HG02852 (cell line): ENCODE results near the gene PRKAG2.
"Not testable (repeated sequence)": the region's sequence is repeated elsewhere in the genome, so short reads cannot be mapped to it uniquely, and the experiment has no call there.

ENCODE experiments used
- ATAC-seq: cut with Tn5 transposase; IDR thresholded peaks from one replicate; pipeline ENCODE4 v1.9.1; 2021; ENCODE audit warnings: mild to moderate bottlenecking, moderate library complexity; ENCODE audit not compliant: unreplicated experiment

The PRKAG2 gene

DNA sequence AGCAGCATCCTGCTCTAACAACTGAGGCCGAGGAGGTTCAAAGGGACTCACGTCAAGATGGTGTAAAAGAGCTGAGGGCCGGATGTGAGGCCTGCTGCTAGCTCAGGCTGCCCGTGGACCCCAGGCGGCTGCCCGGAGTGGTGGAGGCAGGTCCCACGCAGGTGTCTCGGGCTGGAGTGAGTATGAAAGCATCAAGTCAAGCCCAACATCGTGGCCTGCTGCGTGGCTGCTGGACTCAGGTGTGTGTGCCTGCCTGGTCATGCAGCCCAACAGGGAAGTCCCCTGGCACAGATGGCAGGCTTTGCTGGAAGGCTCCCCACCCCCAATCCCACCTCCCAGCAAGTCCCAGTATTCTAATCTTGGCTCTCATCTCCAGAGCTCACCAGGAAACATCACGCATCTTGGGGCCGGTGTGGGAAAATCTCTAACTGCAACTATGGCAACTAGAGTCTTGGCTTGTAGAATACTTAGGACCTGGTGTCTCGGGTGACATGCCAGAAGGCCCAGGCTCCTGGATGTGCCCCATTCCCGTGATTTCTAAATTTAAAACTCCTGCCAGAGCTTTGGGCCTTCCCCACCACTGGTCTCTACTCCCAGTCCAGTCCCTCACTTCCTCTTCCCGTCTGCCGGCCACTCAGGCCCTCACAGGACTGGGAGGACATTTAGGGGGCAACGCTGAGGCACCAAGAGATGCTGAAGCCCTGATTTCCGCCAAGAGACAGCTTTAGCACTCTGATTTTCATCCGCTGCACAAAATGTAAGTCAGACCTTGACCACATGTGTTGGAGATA, 85.9 kb downstream of the PRKAG2 start:
- ATAC-seq, result no peak

DNA sequence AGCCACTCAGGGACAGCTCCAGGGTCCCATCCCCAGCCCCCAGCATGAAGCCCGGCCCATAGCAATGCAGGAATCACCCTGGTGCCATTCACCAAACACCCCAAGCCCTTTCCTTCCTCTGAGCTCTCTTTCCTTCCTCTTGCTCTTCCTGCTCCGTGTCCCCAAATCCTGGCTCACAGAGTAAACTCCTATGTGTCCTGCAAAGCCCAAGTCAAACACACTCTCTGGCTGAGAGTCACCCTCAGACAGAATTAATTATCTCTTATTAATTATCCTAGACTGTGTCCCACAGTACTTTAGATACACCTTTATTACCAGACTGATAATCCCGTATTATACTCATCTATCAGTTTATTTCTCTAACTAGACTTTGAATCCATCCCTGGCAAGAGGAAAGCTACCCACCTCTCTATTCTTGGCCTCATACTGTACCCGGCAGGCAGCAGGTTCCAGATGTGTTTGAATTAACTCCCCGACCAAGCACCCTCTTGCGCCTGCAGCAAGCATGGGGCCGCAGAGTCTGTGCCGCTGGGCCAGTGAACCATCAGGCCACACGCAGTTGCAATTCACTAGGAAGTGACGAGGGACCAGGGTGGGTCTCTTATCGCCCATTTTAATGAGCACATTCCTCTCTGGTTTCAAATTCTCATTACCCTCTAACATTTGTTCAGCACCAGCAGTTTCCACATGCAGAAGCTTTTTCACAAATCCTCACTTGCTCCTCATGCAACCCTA, 86.7 kb downstream of the PRKAG2 start:
- ATAC-seq, result no peak

DNA sequence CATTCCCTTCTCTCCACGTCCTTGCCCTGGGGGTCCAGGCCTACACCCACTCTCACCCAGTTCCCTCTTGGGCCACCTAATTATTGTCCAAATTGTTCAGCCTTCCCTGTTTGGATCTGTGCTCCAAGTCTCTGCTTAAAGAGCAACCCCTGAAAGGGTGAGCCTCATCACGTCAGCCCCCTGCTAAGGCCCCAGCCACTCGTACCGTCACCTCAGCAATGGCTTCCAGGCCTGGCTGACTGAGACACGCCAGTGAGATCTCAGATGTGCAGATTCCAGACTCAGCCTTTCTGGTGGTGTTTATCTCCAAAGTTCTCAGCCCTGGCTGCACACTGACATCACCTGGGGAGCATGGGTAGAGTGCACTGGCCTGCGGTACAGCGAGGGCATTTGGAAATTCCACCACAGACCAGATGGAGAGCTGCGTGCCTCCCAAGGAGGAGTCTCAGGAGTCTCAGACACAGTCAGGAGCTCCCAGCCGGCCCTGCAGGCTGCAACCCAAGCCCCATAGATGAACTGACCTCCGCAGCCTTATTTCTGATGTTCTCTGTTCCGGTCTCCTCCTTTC, 87.5 kb downstream of the PRKAG2 start:
- no peak for ATAC-seq

GRCh38 chr7:151787348-151787747, 89.6 kb downstream of the PRKAG2 start:
- no peak for ATAC-seq

DNA sequence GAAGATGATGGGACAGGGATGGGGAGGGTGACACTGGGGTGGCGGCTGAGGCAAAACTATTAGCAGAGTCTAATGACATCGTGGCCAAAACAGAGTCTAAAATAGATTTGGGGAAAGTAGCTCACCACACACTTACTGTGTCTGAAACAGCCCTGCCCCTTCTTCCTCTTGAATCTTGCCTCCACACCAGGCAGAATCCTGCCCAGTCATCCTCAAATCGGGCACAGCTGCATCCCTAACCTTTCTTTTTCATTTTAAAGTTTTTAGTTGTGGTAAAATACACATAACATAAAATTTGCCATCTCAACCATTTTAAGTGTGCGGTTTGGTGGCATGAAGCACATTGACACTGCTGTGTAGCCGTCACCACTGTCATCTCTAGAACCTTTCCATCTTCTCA, 90.0 kb downstream of the PRKAG2 start:
- ATAC-seq, result no peak

- ATAC-seq, result no peak
These were observed 90.7 kb downstream of the PRKAG2 start for GRCh38 chr7:151786241-151786640.

GRCh38 chr7:151785681-151785965, 91.3 kb downstream of the PRKAG2 start:
- ATAC-seq, result no peak

DNA sequence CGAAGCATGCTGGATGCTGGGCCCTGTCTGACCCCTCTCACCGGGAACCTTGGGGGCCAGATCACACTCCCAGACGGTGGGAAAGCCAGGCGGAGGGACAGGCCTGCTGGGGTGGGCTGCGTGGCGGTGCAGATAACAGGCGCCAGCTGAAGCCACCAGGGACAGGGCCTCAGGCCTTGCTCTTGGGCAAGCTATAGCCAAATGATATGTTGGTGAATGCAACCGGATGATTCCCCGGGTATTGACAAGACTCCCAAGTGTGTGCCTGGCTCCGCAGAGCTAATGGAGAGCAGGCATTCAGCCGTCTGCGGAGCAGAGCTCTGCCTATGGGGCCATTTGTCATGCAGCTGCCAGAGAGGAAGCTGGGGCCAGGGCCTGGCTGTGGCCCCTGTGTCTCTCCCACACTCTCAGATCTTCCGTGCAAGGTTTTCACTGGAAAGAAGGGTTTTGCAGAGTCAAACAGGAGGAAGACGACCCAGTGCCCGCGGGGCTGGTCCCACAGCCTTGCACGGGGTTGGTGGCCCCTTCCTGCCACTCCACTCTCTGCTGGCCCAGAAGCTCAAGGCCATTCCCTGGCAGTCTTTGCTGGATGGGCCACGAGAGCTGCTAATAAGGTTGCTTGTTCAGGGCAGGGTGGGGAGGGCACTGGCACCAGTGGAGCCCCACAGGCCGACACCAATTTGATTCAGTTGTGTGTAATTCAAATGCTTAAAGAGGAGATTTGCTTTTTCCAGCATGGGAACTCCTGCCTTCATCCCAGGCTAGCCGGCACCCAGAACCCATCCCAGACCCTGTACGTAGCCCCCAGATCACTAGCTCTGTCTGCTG, 91.8 kb downstream of the PRKAG2 start:
- ATAC-seq, result no peak

DNA sequence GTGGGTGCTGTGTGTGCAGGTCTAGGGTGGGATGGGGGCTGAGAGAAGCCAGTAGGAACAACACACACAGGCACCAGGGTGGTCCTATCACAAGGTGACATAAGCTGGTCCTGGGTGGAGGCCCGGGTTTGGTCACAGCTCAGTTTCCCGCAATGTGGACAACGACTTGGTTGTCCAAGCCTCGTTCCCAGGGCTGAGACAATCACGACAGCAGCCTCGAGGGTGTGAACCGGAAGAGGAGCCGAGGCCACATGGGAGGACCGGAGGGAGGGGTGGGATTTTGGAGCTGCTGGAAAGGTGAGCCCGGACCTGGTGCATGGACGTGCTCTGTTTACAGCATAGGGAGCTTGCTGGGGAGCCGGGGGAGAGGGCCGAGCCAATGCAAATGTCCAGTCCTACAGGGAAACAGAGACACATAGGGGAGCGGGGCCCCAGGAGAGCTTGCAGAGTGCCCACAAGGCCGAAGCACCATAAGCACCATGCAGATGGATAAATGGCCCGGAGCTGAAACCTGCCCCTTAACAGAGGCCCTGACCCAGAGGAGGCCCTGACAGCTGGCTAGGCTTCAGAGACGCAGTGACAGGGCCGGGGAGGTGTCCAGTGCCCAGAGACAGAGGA, 92.8 kb downstream of the PRKAG2 start:
- no peak for ATAC-seq

DNA sequence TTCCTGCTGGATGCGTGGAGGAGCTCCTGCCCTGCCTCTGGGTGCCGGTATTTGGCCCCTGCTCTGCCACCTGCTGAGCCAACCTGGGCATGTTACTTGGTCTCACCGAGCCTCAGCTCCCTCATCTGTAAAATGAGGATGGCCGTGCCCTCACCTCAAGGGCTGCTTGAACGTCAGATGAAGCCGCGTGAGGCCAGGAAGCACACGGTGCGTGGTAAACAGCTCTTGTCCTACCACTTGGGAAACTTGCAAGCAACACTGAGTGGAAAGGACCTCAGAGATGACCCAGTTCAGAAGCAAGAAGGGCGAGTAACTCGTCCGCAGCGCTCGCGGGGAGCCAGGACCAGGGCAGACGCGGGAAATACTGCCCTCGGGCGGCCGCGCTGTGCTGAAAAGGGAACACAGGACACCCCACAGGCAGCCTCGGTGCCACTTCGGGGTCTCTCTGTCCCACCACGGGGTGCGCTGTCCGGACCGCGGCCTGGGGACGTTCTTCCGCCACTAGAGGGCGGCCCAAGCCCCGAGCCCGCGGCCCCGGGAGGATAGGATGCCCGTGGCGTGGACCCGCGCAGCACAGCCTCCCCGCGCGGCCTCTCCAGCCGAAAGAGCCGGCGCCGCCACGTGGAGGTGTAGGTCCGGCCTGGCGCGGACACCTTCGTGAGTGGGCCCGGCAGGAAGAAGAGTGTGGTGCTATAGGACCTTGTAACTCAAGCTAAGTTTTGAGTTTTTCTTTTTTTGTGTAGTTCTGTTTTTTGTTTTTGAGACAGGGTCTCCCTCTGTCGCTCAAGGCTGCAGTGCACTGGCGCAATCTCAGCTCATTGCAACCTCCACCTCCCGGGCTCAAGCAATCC, 94.1 kb downstream of the PRKAG2 start:
- ATAC-seq, result peak; percentile 88

GRCh38 chr7:151782256-151782597, 94.7 kb downstream of the PRKAG2 start:
- ATAC-seq, result not testable (repeated sequence)

GRCh38 chr7:151781161-151781845, 95.6 kb downstream of the PRKAG2 start:
- ATAC-seq, result no peak

- ATAC-seq, result no peak
These were observed 96.3 kb downstream of the PRKAG2 start for GRCh38 chr7:151780631-151781030.

GRCh38 chr7:151779678-151780077, 97.2 kb downstream of the PRKAG2 start:
- ATAC-seq, result no peak

DNA sequence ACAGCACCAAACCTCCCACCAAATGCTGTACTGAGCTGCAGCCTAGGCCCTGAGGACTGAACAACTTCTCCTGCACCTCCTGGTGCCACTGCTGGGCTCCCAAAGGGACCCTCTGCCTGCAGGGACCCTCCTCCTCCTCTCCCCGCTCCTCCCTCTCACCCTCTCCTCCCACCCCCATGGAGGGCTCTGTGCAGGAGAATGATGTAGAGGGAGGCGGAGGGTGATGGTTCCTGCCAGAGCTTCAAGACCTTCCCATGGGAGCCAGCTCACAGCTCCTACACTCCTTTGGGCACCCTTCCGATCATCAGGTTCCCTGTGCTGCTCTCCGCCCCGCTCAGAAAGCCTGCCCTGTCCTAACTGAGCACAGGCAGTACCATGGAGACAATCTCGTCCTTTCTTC, 97.7 kb downstream of the PRKAG2 start:
- no peak for ATAC-seq

DNA sequence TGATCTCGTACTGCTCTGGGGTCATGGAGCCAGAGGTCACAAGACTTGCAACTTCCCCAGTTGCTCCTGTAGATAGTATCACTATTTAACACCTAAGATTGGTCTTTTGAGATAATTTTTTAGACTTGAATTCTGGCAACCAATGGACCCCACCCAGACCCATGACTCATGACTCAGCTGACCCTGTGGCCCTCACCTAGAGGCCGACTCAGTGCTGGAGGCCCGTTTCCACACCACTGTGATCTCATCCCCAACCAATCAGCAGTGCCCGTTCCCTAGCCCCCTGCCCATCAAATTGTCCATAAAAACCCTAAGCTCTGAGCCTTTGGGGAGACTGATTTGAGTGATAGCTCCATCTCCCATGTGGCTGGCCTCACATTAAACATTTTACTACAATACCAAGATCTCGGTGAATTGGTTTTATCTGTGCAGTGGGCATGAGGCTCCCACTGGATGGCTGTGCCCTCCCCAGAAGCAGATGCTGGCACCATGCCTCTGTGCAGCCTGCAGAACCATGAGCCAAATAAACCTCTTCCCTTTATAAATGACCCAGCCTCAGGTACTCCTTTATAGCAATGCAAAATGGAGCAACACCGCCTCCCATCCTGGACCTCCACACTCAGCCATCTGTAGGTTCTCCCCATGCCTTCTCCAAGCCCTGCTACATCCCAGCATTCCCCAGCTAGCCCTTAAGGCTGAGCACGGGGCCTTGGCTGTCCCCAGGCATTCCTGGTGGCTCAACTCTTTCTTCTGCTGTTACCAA, 98.8 kb downstream of the PRKAG2 start:
- ATAC-seq, result no peak

GRCh38 chr7:151777495-151777880, 99.4 kb downstream of the PRKAG2 start:
- ATAC-seq, result no peak

- ATAC-seq, result no peak
These were observed 99.9 kb downstream of the PRKAG2 start for GRCh38 chr7:151776876-151777494.
